HL-60 (cell line): ENCODE measurements around the gene MACROD2.

Source experiments
- DNase-seq, 2 experiments: peaks; one replicate each; pipeline ENCODE4 v3.0.0-alpha.2; 2010 to 2020; ENCODE audit warnings: low read depth in 1 of 2, low spot score in 1 of 2
- H3K27ac ChIP-seq: fragments of 250-450 bp; sonication (Bioruptor Pico); replicated peaks from 2 replicates; pipeline ENCODE4 v1.5.1; 2020; ENCODE audit warnings: mild to moderate bottlenecking, moderate library complexity
- H3K27me3 ChIP-seq: fragments of 250-450 bp; sonication (Bioruptor Pico); 2 replicates; pipeline ENCODE4 v1.5.1; 2021; ENCODE audit warnings: mild to moderate bottlenecking, moderate library complexity; ENCODE audit not compliant: insufficient read depth, poor library complexity, severe bottlenecking
- H3K4me3 ChIP-seq: replicated peaks from 2 replicates; pipeline ENCODE4 v1.5.1; 2011; ENCODE audit warnings: mild to moderate bottlenecking, control low read depth, low read length; ENCODE audit not compliant: insufficient read depth
- GABPA ChIP-seq: IDR thresholded peaks from 2 replicates; pipeline ENCODE4 v1.6.1; 2012; ENCODE audit warnings: low read depth
- POLR2AphosphoS5 ChIP-seq: IDR thresholded peaks from 2 replicates; pipeline ENCODE4 v1.6.1; 2012; ENCODE audit warnings: low read depth
- SPI1 ChIP-seq: IDR thresholded peaks from 2 replicates; pipeline ENCODE4 v1.6.1; 2012; ENCODE audit warnings: low read depth, mild to moderate bottlenecking, borderline replicate concordance
- TF ChIP-seq, protein P1 (sequence below): IDR thresholded peaks from 2 replicates; pipeline ENCODE4 v1.6.1; 2012; ENCODE audit warnings: low read depth; ENCODE audit not compliant: insufficient replicate concordance
- TF ChIP-seq, protein P2 (sequence below): IDR thresholded peaks from one replicate; pipeline ENCODE4 v1.5.1; 2011; ENCODE audit warnings: low read length, control low read depth, inconsistent platforms; ENCODE audit not compliant: insufficient read depth

The MACROD2 gene

DNA sequence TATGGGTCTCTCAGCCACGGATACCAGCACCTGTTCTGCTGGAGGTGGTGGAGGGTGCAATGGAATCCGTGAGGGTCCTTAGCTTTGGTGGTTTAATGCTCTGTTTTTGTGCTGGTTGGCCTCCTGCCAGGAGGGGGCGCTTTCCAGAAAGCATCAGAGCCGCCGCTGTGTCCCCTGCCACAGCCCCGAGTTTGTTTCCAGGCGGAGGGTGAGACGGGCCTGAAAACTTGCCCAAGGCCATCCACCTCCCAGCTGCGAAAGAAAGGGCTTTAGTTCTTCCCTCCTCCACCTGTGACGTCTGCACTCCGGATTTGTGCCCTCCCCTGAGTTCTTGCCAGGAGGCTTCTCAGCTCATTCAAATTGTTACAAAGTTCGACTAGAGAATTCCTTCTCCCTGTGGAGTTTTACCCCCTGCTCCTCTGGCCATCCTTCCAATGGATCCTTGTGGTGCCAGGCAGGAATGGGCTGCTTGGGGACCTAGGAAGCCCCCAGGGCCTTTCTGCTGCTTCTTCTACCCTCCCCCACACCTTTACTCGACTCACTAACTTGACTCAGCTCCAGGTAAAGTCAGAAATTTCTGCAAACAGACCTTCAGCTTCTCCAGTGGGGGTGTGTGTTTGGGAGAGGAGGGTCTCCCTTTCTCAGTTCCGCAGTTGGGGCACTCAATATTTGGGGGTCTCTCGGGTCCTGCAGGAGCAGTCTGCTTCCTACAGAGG, 1704.3 kb downstream of the MACROD2 start:
- H3K27ac ChIP-seq: no peak overlapping the region
- H3K4me3 ChIP-seq: no peak overlapping the region
- no peaks in the 10 kb centered on the region for H3K27me3 ChIP-seq
- TF ChIP-seq SPI1: no peak
- TF ChIP-seq, protein P1, sequence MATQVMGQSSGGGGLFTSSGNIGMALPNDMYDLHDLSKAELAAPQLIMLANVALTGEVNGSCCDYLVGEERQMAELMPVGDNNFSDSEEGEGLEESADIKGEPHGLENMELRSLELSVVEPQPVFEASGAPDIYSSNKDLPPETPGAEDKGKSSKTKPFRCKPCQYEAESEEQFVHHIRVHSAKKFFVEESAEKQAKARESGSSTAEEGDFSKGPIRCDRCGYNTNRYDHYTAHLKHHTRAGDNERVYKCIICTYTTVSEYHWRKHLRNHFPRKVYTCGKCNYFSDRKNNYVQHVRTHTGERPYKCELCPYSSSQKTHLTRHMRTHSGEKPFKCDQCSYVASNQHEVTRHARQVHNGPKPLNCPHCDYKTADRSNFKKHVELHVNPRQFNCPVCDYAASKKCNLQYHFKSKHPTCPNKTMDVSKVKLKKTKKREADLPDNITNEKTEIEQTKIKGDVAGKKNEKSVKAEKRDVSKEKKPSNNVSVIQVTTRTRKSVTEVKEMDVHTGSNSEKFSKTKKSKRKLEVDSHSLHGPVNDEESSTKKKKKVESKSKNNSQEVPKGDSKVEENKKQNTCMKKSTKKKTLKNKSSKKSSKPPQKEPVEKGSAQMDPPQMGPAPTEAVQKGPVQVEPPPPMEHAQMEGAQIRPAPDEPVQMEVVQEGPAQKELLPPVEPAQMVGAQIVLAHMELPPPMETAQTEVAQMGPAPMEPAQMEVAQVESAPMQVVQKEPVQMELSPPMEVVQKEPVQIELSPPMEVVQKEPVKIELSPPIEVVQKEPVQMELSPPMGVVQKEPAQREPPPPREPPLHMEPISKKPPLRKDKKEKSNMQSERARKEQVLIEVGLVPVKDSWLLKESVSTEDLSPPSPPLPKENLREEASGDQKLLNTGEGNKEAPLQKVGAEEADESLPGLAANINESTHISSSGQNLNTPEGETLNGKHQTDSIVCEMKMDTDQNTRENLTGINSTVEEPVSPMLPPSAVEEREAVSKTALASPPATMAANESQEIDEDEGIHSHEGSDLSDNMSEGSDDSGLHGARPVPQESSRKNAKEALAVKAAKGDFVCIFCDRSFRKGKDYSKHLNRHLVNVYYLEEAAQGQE: no peak
- TF ChIP-seq, protein P2, sequence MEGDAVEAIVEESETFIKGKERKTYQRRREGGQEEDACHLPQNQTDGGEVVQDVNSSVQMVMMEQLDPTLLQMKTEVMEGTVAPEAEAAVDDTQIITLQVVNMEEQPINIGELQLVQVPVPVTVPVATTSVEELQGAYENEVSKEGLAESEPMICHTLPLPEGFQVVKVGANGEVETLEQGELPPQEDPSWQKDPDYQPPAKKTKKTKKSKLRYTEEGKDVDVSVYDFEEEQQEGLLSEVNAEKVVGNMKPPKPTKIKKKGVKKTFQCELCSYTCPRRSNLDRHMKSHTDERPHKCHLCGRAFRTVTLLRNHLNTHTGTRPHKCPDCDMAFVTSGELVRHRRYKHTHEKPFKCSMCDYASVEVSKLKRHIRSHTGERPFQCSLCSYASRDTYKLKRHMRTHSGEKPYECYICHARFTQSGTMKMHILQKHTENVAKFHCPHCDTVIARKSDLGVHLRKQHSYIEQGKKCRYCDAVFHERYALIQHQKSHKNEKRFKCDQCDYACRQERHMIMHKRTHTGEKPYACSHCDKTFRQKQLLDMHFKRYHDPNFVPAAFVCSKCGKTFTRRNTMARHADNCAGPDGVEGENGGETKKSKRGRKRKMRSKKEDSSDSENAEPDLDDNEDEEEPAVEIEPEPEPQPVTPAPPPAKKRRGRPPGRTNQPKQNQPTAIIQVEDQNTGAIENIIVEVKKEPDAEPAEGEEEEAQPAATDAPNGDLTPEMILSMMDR: no peak
- TF ChIP-seq POLR2AphosphoS5: no peak
- no peak for DNase-seq

DNA sequence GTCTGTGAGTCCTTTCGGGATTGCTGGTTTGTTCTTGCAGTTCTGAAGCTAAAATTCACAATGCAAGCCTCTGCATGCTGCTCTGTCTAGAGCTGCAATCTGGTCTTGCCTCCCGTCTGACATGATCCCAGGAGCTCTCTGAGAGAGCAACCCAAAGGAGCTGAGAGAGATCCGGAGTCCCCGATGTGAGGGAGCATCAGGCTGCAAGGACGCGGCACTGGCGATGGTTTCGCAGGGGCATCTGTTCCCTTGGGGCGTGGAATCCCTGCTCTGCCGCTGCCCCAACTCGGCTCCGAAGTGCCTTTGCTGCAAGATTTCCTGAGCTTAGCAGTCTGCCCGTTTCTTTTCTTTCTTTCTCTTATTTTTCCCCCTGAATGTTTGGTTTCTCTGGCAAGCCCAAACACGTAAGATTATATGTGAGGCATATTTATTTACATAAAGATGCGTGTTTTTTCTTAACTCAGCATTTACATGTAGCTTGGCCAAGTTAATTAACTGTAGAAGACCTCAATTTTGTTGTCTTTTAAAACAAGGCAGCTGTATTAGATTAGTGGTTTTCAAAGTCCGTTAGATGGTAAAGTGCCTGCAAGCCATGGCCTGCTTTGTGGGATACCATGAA, 1704.9 kb downstream of the MACROD2 start:
- TF ChIP-seq POLR2AphosphoS5: no peak
- no peak for TF ChIP-seq GABPA
- TF ChIP-seq, protein P2: no peak
- TF ChIP-seq, protein P1: no peak
- TF ChIP-seq SPI1: no peak
- no peak overlapping the region for H3K4me3 ChIP-seq
- no peak for DNase-seq
- H3K27me3 ChIP-seq: no peaks in the 10 kb centered on the region
- no peak overlapping the region for H3K27ac ChIP-seq

DNA sequence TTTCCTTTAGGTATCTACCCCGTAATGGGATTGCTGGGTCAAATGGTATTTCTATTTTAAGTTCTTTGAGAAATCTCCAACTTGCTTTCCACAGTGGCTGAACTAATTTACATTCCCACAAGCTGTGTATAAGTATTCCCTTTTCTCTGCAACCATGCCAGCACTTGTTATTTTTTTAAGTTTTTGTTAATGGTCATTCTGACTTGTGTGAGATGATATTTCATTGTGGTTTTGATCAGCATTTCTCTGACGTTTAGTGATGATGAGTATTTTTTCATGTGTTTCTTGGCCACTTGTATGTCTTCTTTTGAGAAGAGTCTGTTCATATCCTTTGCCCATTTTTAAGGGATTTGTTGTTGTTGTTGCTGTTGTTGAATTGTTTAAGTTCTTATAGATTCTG, 1706.8 kb downstream of the MACROD2 start:
- Histone ChIP-seq H3K27me3 (no peaks in the 10 kb centered on the region), H3K4me3 (no peak overlapping the region), H3K27ac (no peak overlapping the region)
- no peak for DNase-seq
- no peak for TF ChIP-seq POLR2AphosphoS5
- TF ChIP-seq, protein P2: no peak
- TF ChIP-seq, protein P1: no peak
- no peak for TF ChIP-seq SPI1
- TF ChIP-seq GABPA: no peak
